HepG2 (cell line): ENCODE results near the gene RPTOR. TPM values are rescaled to one million over a fixed set of nuclear protein-coding genes. Genes with fewer than 3 reads are reported as not detected.

Source experiments
- ADNP ChIP-seq: sonication (generic); formaldehyde crosslinking; IDR thresholded peaks from 2 replicates; pipeline ENCODE4 v1.4.0; 2020; ENCODE audit warnings: missing genetic modification reagents
- BHLHE40 ChIP-seq: IDR thresholded peaks from 2 replicates; pipeline ENCODE4 v1.6.1; 2011; ENCODE audit warnings: low read length, improper control_type of control experiment
- FOSL1 ChIP-seq: sonication (generic); formaldehyde crosslinking; IDR thresholded peaks from 2 replicates; pipeline ENCODE4 v1.9.0; 2021; ENCODE audit warnings: missing genetic modification reagents, borderline replicate concordance
- JUN ChIP-seq: sonication (generic); formaldehyde crosslinking; IDR thresholded peaks from 2 replicates; pipeline ENCODE4 v1.4.0; 2020; ENCODE audit warnings: mild to moderate bottlenecking, missing genetic modification reagents
- JUND ChIP-seq: sonication (generic); formaldehyde crosslinking; IDR thresholded peaks from 2 replicates; pipeline ENCODE4 v1.8.0; 2022; ENCODE audit warnings: mild to moderate bottlenecking, missing genetic modification reagents
- KAT8 ChIP-seq: IDR thresholded peaks from 2 replicates; pipeline ENCODE4 v1.6.1; 2016; ENCODE audit warnings: missing genetic modification reagents, missing compliant biosample characterization
- MAZ ChIP-seq, 2 experiments: sonication (generic) in 1 of 2; formaldehyde crosslinking in 1 of 2; IDR thresholded peaks; 2 replicates each; pipeline versions ENCODE4 v1.5.0 to v1.6.1; 2012 to 2020; ENCODE audit warnings: low read depth in 2 of 2, mild to moderate bottlenecking in 2 of 2, borderline replicate concordance in 1 of 2, improper control_type of control experiment in 1 of 2, low read length in 1 of 2, missing genetic modification reagents in 1 of 2, moderate library complexity in 1 of 2
- NBN ChIP-seq: fragments of 450-650 bp; conservative IDR thresholded peaks from 2 replicates; pipeline ENCODE4 v1.6.1; 2017
- POLR2G ChIP-seq: fragments of 200-400 bp; formaldehyde crosslinking; IDR thresholded peaks from 2 replicates; pipeline ENCODE4 v1.6.1; 2018; ENCODE audit warnings: mild to moderate bottlenecking, low read depth, low read length, moderate library complexity
- SAFB2 ChIP-seq: sonication (generic); formaldehyde crosslinking; IDR thresholded peaks from 2 replicates; pipeline ENCODE4 v1.5.1; 2020; ENCODE audit warnings: missing genetic modification reagents, low read depth, mild to moderate bottlenecking, borderline replicate concordance
- SAP130 ChIP-seq: IDR thresholded peaks from 2 replicates; pipeline ENCODE4 v1.6.1; 2016; ENCODE audit warnings: low read depth
- ZKSCAN8 ChIP-seq: IDR thresholded peaks from 2 replicates; pipeline ENCODE4 v1.6.1; 2016; ENCODE audit warnings: borderline replicate concordance, missing genetic modification reagents, missing compliant biosample characterization
- ZMYM4 ChIP-seq: sonication (generic); formaldehyde crosslinking; IDR thresholded peaks from 2 replicates; pipeline ENCODE4 v1.8.1; 2023; ENCODE audit warnings: mild to moderate bottlenecking, missing genetic modification reagents
- ZNF225 ChIP-seq: sonication (generic); formaldehyde crosslinking; IDR thresholded peaks from 2 replicates; pipeline ENCODE4 v1.4.0; 2020; ENCODE audit warnings: mild to moderate bottlenecking, missing genetic modification reagents
- ZNF788 ChIP-seq: sonication (generic); formaldehyde crosslinking; IDR thresholded peaks from 2 replicates; pipeline ENCODE4 v1.5.0; 2020; ENCODE audit warnings: mild to moderate bottlenecking, missing genetic modification reagents, borderline replicate concordance
- polyA plus RNA-seq, 8 experiments: library from polyadenylated mRNA; depleted of rRNA in 3 of 8; stranded (reverse) in 7 of 8; unstranded in 1 of 8; fragments of >200 nt; fragmentation: Illumina TruSeq in 4 of 8; extraction: Trizol in 4 of 8; gene quantifications; 2 replicates each; pipeline versions ENCODE4 v1.2.1 to v1.2.3, GENCODE V29; 2011 to 2016; ENCODE audit warnings: low read depth in 4 of 8, missing spikeins in 1 of 8, mixed read lengths in 1 of 8; ENCODE audit not compliant: insufficient read depth in 1 of 8
- total RNA-seq, 5 experiments: library from RNA; depleted of rRNA; stranded (reverse); fragments of >200 nt; fragmentation: Illumina TruSeq; extraction: Trizol; gene quantifications; 2 replicates each; pipeline ENCODE4 v1.2.3, GENCODE V29; 2016; ENCODE audit warnings: low read depth in 1 of 5
- TF ChIP-seq, protein P1 (sequence below): sonication (generic); formaldehyde crosslinking; IDR thresholded peaks from 2 replicates; pipeline ENCODE4 v1.4.0; 2020; ENCODE audit warnings: missing genetic modification reagents
- TF ChIP-seq, protein P2 (sequence below): sonication (generic); formaldehyde crosslinking; IDR thresholded peaks from 2 replicates; pipeline ENCODE4 v1.5.1; 2020; ENCODE audit warnings: mild to moderate bottlenecking, missing genetic modification reagents
- TF ChIP-seq, protein P3 (sequence below): sonication (generic); formaldehyde crosslinking; IDR thresholded peaks from 2 replicates; pipeline ENCODE4 v1.5.1; 2020; ENCODE audit warnings: missing genetic modification reagents, mild to moderate bottlenecking, borderline replicate concordance
- TF ChIP-seq, protein P4 (sequence below): sonication (generic); formaldehyde crosslinking; IDR thresholded peaks from 2 replicates; pipeline ENCODE4 v1.5.1; 2020; ENCODE audit warnings: missing genetic modification reagents, mild to moderate bottlenecking, borderline replicate concordance
- TF ChIP-seq, protein P5 (sequence below): sonication (generic); IDR thresholded peaks from 2 replicates; pipeline ENCODE4 v1.6.1; 2016; ENCODE audit warnings: low read depth, borderline replicate concordance

The RPTOR gene
- total and polyA plus RNA-seq, 2 of the 13 experiments (the other 11 are each of a cell fraction or from before 2014, with no cell fraction given): 6.6 to 25.3 TPM

DNA sequence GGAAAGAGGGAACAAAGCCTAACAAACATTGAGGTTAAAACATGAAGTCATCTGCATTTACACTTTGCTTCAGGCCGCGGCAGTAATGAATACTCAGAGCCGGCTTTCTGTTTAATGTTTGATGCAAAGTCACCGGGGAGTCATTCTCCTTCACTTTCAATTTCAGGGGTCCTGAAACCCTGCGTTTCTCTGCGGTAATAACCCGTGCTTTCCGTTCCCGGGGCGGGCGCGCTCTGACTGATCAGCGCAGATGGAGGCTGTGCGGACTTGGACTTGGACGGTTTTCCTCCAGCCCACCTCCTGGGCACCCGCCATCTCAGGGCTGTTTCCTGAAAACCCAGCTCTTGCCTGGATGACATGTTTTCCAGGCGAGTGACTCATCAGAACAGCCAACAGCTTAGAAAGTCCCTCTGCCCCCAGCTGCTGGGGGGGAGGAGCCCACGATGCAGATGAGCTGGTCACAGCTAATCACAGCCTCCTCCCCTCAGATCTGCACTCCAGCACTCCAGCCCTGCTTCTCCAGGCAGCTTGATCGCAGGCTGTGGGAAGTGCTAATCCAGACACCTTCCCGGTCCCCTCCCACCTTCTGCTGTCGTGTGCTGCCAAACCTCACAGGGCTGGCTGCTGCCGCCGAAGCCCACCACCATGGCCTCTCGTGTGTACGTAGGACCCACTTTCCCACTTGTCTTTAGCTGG is 288.4 kb downstream of the RPTOR start (continued):
- TF ChIP-seq ZMYM4 (CRISPR knock-in tag): no peak
- TF ChIP-seq ZKSCAN8 (CRISPR knock-in tag): no peak
- peak; percentile 37; the same call in 1 of the 2 replicates for TF ChIP-seq SAP130 (CRISPR knock-in tag)
- TF ChIP-seq ZNF225: no peak
- TF ChIP-seq, protein P1, sequence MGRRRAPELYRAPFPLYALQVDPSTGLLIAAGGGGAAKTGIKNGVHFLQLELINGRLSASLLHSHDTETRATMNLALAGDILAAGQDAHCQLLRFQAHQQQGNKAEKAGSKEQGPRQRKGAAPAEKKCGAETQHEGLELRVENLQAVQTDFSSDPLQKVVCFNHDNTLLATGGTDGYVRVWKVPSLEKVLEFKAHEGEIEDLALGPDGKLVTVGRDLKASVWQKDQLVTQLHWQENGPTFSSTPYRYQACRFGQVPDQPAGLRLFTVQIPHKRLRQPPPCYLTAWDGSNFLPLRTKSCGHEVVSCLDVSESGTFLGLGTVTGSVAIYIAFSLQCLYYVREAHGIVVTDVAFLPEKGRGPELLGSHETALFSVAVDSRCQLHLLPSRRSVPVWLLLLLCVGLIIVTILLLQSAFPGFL (CRISPR knock-in tag): no peak
- TF ChIP-seq, protein P2, sequence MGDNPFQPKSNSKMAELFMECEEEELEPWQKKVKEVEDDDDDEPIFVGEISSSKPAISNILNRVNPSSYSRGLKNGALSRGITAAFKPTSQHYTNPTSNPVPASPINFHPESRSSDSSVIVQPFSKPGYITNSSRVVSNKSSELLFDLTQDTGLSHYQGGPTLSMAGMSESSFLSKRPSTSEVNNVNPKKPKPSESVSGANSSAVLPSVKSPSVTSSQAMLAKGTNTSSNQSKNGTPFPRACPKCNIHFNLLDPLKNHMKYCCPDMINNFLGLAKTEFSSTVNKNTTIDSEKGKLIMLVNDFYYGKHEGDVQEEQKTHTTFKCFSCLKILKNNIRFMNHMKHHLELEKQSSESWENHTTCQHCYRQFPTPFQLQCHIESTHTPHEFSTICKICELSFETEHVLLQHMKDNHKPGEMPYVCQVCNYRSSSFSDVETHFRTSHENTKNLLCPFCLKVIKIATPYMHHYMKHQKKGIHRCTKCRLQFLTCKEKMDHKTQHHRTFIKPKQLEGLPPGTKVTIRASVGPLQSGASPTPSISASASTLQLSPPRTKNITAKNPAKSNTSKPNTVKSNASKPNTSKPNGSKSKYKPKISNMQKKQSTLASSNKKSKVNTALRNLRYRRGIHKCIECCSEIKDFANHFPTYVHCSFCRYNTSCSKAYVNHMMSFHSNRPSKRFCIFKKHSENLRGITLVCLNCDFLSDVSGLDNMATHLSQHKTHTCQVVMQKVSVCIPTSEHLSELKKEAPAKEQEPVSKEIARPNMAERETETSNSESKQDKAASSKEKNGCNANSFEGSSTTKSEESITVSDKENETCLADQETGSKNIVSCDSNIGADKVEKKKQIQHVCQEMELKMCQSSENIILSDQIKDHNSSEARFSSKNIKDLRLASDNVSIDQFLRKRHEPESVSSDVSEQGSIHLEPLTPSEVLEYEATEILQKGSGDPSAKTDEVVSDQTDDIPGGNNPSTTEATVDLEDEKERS (CRISPR knock-in tag): no peak
- TF ChIP-seq, protein P3, sequence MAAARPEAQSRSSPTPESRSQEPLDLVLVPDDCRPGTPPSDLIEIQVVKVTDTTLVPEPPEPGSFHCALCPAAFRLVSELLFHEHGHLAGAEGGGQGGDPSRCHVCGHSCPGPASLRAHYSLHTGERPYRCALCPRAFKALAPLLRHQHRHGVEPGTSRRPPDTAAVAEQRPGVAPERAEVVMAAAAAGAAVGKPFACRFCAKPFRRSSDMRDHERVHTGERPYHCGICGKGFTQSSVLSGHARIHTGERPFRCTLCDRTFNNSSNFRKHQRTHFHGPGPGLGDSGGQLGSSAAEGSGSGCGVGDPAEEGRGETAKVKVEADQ (CRISPR knock-in tag): no peak
- TF ChIP-seq NBN: no peak
- TF ChIP-seq MAZ (IDR thresholded peaks at IDR 0.05; ENCODE audit: borderline replicate concordance, low read depth, low read length): peak; percentile 33; the same call in 1 of the 2 replicates
- TF ChIP-seq MAZ (CRISPR knock-in tag; IDR thresholded peaks at IDR 0.05; ENCODE audit: low read depth): no peak
- no peak for TF ChIP-seq ZNF788 (CRISPR knock-in tag)
- TF ChIP-seq, protein P4, sequence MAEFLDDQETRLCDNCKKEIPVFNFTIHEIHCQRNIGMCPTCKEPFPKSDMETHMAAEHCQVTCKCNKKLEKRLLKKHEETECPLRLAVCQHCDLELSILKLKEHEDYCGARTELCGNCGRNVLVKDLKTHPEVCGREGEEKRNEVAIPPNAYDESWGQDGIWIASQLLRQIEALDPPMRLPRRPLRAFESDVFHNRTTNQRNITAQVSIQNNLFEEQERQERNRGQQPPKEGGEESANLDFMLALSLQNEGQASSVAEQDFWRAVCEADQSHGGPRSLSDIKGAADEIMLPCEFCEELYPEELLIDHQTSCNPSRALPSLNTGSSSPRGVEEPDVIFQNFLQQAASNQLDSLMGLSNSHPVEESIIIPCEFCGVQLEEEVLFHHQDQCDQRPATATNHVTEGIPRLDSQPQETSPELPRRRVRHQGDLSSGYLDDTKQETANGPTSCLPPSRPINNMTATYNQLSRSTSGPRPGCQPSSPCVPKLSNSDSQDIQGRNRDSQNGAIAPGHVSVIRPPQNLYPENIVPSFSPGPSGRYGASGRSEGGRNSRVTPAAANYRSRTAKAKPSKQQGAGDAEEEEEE (CRISPR knock-in tag): no peak
- no peak for TF ChIP-seq SAFB2 (CRISPR knock-in tag)
- TF ChIP-seq JUN (CRISPR knock-in tag): 0 out of 2 replicates have a peak, but pooled peaks have one; percentile 44
- TF ChIP-seq POLR2G: no peak
- TF ChIP-seq JUND: peak; percentile 55; the same call in 1 of the 2 replicates
- TF ChIP-seq BHLHE40: no peak
- TF ChIP-seq, protein P5, sequence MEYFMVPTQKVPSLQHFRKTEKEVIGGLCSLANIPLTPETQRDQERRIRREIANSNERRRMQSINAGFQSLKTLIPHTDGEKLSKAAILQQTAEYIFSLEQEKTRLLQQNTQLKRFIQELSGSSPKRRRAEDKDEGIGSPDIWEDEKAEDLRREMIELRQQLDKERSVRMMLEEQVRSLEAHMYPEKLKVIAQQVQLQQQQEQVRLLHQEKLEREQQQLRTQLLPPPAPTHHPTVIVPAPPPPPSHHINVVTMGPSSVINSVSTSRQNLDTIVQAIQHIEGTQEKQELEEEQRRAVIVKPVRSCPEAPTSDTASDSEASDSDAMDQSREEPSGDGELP: peak; percentile 76; the same call in 1 of the 2 replicates
- TF ChIP-seq FOSL1 (CRISPR knock-in tag): peak; percentile 46; the same call in 1 of the 2 replicates
- no peak for TF ChIP-seq KAT8 (CRISPR knock-in tag)
- TF ChIP-seq ADNP (CRISPR knock-in tag): no peak
